Prostate gland (tissue), 2 donors: ENCODE measurements around the gene FBXO48.

Source experiments
- CTCF ChIP-seq, 4 experiments: fragments of 200-600 bp in 2 of 4; fragments of 450-650 bp in 2 of 4; sonication (generic) in 2 of 4; IDR thresholded peaks; 1 replicate in 3 of 4; 2 replicates in 1 of 4; pipeline ENCODE4 v1.5.1; 2016 to 2019; ENCODE audit warnings: antibody characterized with exemption in 4 of 4, mild to moderate bottlenecking in 2 of 4, moderate library complexity in 2 of 4
- POLR2A ChIP-seq: fragments of 450-650 bp; IDR thresholded peaks from one replicate; pipeline ENCODE4 v1.6.1; 2016; ENCODE audit warnings: antibody characterized with exemption, mild to moderate bottlenecking
- POLR2AphosphoS5 ChIP-seq: sonication (generic); formaldehyde crosslinking; IDR thresholded peaks from one replicate; pipeline ENCODE4 v1.6.1; 2017; ENCODE audit warnings: antibody characterized with exemption

GRCh38 chr2:68416081-68416675, 50.9 kb downstream of the FBXO48 start:
- TF ChIP-seq CTCF (IDR thresholded peaks at IDR 0.05) = no peak
- no peak for TF ChIP-seq POLR2A
- TF ChIP-seq POLR2AphosphoS5 = no peak
